Osteoblast (primary cell): ENCODE data around the gene KRT12. TPM values are rescaled to one million over a fixed set of nuclear protein-coding genes. Genes with fewer than 3 reads are reported as not detected.
A peak's percentile ranks its signal among the peaks of the same experiment; 100 is the strongest.

Experiments used
- DNase-seq: peaks from one replicate; pipeline ENCODE4 v3.0.0; 2011; ENCODE audit warnings: low spot score, mixed read lengths; ENCODE audit not compliant: insufficient read length; ENCODE audit errors: missing footprints
- H2AFZ ChIP-seq: 2 replicates; pipeline ENCODE4 v1.6.0; 2011; ENCODE audit warnings: mild to moderate bottlenecking, low read length
- H3K27ac ChIP-seq: 2 replicates; pipeline ENCODE4 v1.5.1; 2011; ENCODE audit warnings: mild to moderate bottlenecking, low read depth, low read length, moderate library complexity
- H3K27me3 ChIP-seq: 2 replicates; pipeline ENCODE4 v1.6.0; 2012; ENCODE audit warnings: mild to moderate bottlenecking, control low read depth, inconsistent platforms, low read length, moderate library complexity; ENCODE audit not compliant: insufficient read depth
- H3K36me3 ChIP-seq: 2 replicates; pipeline ENCODE4 v1.5.1; 2011; ENCODE audit warnings: mild to moderate bottlenecking, low read length, control low read depth, moderate library complexity; ENCODE audit not compliant: insufficient read depth
- H3K4me1 ChIP-seq: 2 replicates; pipeline ENCODE4 v1.5.1; 2011; ENCODE audit warnings: mild to moderate bottlenecking, low read length, control low read depth, moderate library complexity; ENCODE audit not compliant: insufficient read depth
- H3K4me2 ChIP-seq: 2 replicates; pipeline ENCODE4 v1.6.0; 2011; ENCODE audit warnings: mild to moderate bottlenecking, low read length; ENCODE audit not compliant: insufficient read depth
- H3K4me3 ChIP-seq: fragments of 200-600 bp; sonication (generic); 3 replicates; pipeline ENCODE4 v1.5.1; 2012; ENCODE audit warnings: mild to moderate bottlenecking, low read length, inconsistent platforms; ENCODE audit not compliant: insufficient read depth
- H3K79me2 ChIP-seq: 2 replicates; pipeline ENCODE4 v1.6.0; 2012; ENCODE audit warnings: mild to moderate bottlenecking, low read length, control low read depth, inconsistent platforms; ENCODE audit not compliant: insufficient read depth
- H3K9me3 ChIP-seq: 2 replicates; pipeline ENCODE4 v1.5.1; 2011; ENCODE audit warnings: low read depth, low read length, control low read depth
- H4K20me1 ChIP-seq: 2 replicates; pipeline ENCODE4 v1.6.0; 2012; ENCODE audit warnings: mild to moderate bottlenecking, low read length, control low read depth; ENCODE audit not compliant: insufficient read depth
- total RNA-seq: library from RNA; depleted of rRNA; stranded (reverse); fragments of >200 nt; gene quantifications from 2 replicates; pipeline ENCODE4 v1.2.3, GENCODE V29; 2012
- TF ChIP-seq, protein P1 (sequence below): IDR thresholded peaks from 2 replicates; pipeline ENCODE4 v1.5.1; 2011; ENCODE audit warnings: mild to moderate bottlenecking, low read depth, low read length, moderate library complexity; ENCODE audit errors: extremely low read depth

Gene KRT12
- total RNA-seq, 1 donor = not detected

- DNase-seq = no peak
- Histone ChIP-seq H3K4me2 (no peak overlapping the region), H3K79me2 (no peaks in the 10 kb centered on the region), H3K27ac (no peak overlapping the region), H3K27me3 (no peaks in the 10 kb centered on the region), H3K4me3 (no peak overlapping the region), H3K9me3 (no peaks in the 10 kb centered on the region), H4K20me1 (no peaks in the 10 kb centered on the region), H3K36me3 (no peaks in the 10 kb centered on the region), H2AFZ (no peak overlapping the region), H3K4me1 (peaks cover 9% of the 10 kb centered on the region)
- TF ChIP-seq, protein P1, sequence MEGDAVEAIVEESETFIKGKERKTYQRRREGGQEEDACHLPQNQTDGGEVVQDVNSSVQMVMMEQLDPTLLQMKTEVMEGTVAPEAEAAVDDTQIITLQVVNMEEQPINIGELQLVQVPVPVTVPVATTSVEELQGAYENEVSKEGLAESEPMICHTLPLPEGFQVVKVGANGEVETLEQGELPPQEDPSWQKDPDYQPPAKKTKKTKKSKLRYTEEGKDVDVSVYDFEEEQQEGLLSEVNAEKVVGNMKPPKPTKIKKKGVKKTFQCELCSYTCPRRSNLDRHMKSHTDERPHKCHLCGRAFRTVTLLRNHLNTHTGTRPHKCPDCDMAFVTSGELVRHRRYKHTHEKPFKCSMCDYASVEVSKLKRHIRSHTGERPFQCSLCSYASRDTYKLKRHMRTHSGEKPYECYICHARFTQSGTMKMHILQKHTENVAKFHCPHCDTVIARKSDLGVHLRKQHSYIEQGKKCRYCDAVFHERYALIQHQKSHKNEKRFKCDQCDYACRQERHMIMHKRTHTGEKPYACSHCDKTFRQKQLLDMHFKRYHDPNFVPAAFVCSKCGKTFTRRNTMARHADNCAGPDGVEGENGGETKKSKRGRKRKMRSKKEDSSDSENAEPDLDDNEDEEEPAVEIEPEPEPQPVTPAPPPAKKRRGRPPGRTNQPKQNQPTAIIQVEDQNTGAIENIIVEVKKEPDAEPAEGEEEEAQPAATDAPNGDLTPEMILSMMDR = no peak
These were observed 6.8 kb upstream of the KRT12 start for GRCh38 chr17:40873801-40874200.

DNA sequence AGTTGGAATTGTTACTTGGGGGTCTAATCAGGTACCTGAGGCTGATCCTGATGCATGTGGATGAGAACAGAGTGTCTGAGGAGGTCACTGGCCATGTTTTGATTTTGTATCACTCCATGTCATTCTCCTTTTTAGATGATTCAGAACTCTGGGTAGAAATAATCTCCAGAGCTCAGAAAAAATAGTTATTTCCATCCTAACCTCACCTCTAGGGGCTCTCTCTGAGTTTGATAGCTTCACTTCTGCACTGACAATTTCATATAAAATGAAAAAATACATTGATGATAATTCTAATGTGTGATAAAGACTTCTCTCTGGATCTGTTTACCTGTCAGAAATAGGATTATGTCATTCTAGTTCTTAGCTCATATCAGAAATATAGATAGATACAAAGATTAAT, 6.2 kb upstream of the KRT12 start:
- no peak overlapping the region for H3K4me2 ChIP-seq
- no peaks in the 10 kb centered on the region for H4K20me1 ChIP-seq
- no peak overlapping the region for H2AFZ ChIP-seq
- no peak for DNase-seq
- H3K4me1 ChIP-seq = peaks cover 9% of the 10 kb centered on the region
- H3K4me3 ChIP-seq = no peak overlapping the region
- H3K9me3 ChIP-seq = no peaks in the 10 kb centered on the region
- H3K36me3 ChIP-seq = no peaks in the 10 kb centered on the region
- TF ChIP-seq, protein P1 = peak; percentile 35
- H3K27me3 ChIP-seq = no peaks in the 10 kb centered on the region
- H3K79me2 ChIP-seq = no peaks in the 10 kb centered on the region
- no peak overlapping the region for H3K27ac ChIP-seq

GRCh38 chr17:40872416-40872815, 5.4 kb upstream of the KRT12 start:
- DNase-seq = no peak
- peaks cover 9% of the 10 kb centered on the region for H3K4me1 ChIP-seq
- H2AFZ ChIP-seq = no peak overlapping the region
- no peaks in the 10 kb centered on the region for H3K79me2 ChIP-seq
- H3K4me3 ChIP-seq = no peak overlapping the region
- no peaks in the 10 kb centered on the region for H3K36me3 ChIP-seq
- TF ChIP-seq, protein P1 = no peak
- no peak overlapping the region for H3K27ac ChIP-seq
- no peaks in the 10 kb centered on the region for H3K9me3 ChIP-seq
- H4K20me1 ChIP-seq = no peaks in the 10 kb centered on the region
- H3K27me3 ChIP-seq = no peaks in the 10 kb centered on the region
- H3K4me2 ChIP-seq = no peak overlapping the region

- Histone ChIP-seq H3K4me2 (no peak overlapping the region), H3K9me3 (no peaks in the 10 kb centered on the region), H3K4me1 (peaks cover 9% of the 10 kb centered on the region), H3K27ac (no peak overlapping the region), H3K27me3 (no peaks in the 10 kb centered on the region), H3K36me3 (no peaks in the 10 kb centered on the region), H3K4me3 (no peak overlapping the region), H4K20me1 (no peaks in the 10 kb centered on the region), H3K79me2 (no peaks in the 10 kb centered on the region), H2AFZ (no peak overlapping the region)
- DNase-seq = no peak
- TF ChIP-seq, protein P1 = no peak
These were observed 4.3 kb upstream of the KRT12 start for GRCh38 chr17:40871316-40871715.
